Osteocyte (in vitro differentiated cells): ENCODE results near the gene CMIP. TPM values are rescaled to one million over a fixed set of nuclear protein-coding genes. Genes with fewer than 3 reads are reported as not detected.

Source experiments
- DNase-seq: peaks from one replicate; pipeline ENCODE4 v3.0.0; 2021; ENCODE audit warnings: mixed read lengths; ENCODE audit not compliant: unreplicated experiment; ENCODE audit errors: extremely low spot score
- H3K27ac Mint-ChIP-seq: one replicate; pipeline ENCODE4 v1.8.0; 2021; ENCODE audit warnings: mild to moderate bottlenecking, mixed read lengths; ENCODE audit not compliant: unreplicated experiment
- H3K27me3 Mint-ChIP-seq: one replicate; pipeline ENCODE4 v1.8.0; 2021; ENCODE audit warnings: mixed read lengths; ENCODE audit not compliant: unreplicated experiment
- H3K36me3 Mint-ChIP-seq: one replicate; pipeline ENCODE4 v1.8.0; 2021; ENCODE audit warnings: mixed read lengths; ENCODE audit not compliant: unreplicated experiment
- H3K4me1 Mint-ChIP-seq: one replicate; pipeline ENCODE4 v1.8.0; 2021; ENCODE audit warnings: mixed read lengths; ENCODE audit not compliant: unreplicated experiment
- H3K4me3 Mint-ChIP-seq: one replicate; pipeline ENCODE4 v1.8.0; 2021; ENCODE audit warnings: mild to moderate bottlenecking, moderate library complexity, mixed read lengths; ENCODE audit not compliant: unreplicated experiment
- H3K9me3 Mint-ChIP-seq: one replicate; pipeline ENCODE4 v1.8.0; 2021; ENCODE audit warnings: mixed read lengths; ENCODE audit not compliant: unreplicated experiment
- CTCF ChIP-seq: fragments of 200-600 bp; sonication (generic); IDR thresholded peaks from 2 replicates; pipeline ENCODE4 v1.5.0; 2021; ENCODE audit warnings: antibody characterized with exemption, mild to moderate bottlenecking, moderate library complexity
- total RNA-seq: library from RNA; stranded (reverse); gene quantifications from 2 replicates; pipeline ENCODE4 v1.2.1, GENCODE V29; 2021

CMIP gene
- total RNA-seq, 1 donor from 2014 or later, result 38.0 TPM

GRCh38 chr16:81607805-81608522 lies 163.4 kb downstream of the CMIP start:
- DNase-seq, result no peak
- Mint-ChIP-seq H3K27ac (no peak overlapping the region), H3K36me3 (peaks cover 2% of the 10 kb centered on the region), H3K4me3 (no peak overlapping the region), H3K9me3 (no peaks in the 10 kb centered on the region), H3K4me1 (peaks cover 28% of the 10 kb centered on the region), H3K27me3 (no peaks in the 10 kb centered on the region)
- no peak for TF ChIP-seq CTCF

- Mint-ChIP-seq H3K4me1 (peaks cover 26% of the 10 kb centered on the region), H3K4me3 (no peak overlapping the region), H3K9me3 (no peaks in the 10 kb centered on the region), H3K27me3 (no peaks in the 10 kb centered on the region), H3K27ac (no peak overlapping the region), H3K36me3 (peaks cover 2% of the 10 kb centered on the region)
- DNase-seq, result no peak
- no peak for TF ChIP-seq CTCF
Measured at GRCh38 chr16:81608523-81609209, 164.1 kb downstream of the CMIP start.

- H3K36me3 Mint-ChIP-seq, result peaks cover 2% of the 10 kb centered on the region
- no peak overlapping the region for H3K4me3 Mint-ChIP-seq
Measured at GRCh38 chr16:81609323-81609892, 164.8 kb downstream of the CMIP start.

GRCh38 chr16:81610144-81610842 lies 165.7 kb downstream of the CMIP start:
- no peak for DNase-seq
- Mint-ChIP-seq H3K4me1 (peaks cover 19% of the 10 kb centered on the region), H3K9me3 (no peaks in the 10 kb centered on the region), H3K27ac (no peak overlapping the region), H3K27me3 (no peaks in the 10 kb centered on the region), H3K36me3 (peaks cover 2% of the 10 kb centered on the region), H3K4me3 (no peak overlapping the region)
- TF ChIP-seq CTCF, result no peak

More at GRCh38 chr16:81609323-81609892, 164.8 kb downstream of the CMIP start:
- H3K27ac Mint-ChIP-seq, result no peak overlapping the region
- no peaks in the 10 kb centered on the region for H3K9me3 Mint-ChIP-seq
- H3K4me1 Mint-ChIP-seq, result peaks cover 26% of the 10 kb centered on the region
- DNase-seq, result no peak
- H3K27me3 Mint-ChIP-seq, result no peaks in the 10 kb centered on the region
- TF ChIP-seq CTCF, result no peak
